SIG-M5 (cell line): Measurements from ENCODE around the gene EGLN2.
"Not testable (repeated sequence)": the region's sequence is repeated elsewhere in the genome, so short reads cannot be mapped to it uniquely, and the experiment has no call there.

Experiments
- DNase-seq: peaks from one replicate; lab custom pipeline; 2025; lab: John Stamatoyannopoulos, UW

The EGLN2 gene

GRCh38 chr19:40776932-40777644 lies 21.9 kb upstream of the EGLN2 start:
- DNase-seq, result peak; percentile 93

- no peak for DNase-seq
These were observed 21.4 kb upstream of the EGLN2 start for GRCh38 chr19:40777645-40777936.

GRCh38 chr19:40777937-40778705 lies 20.9 kb upstream of the EGLN2 start, which contains the start of gene RAB4B:
Gene RAB4B (plus strand): TSS chr19:40778247. CDS start chr19:40778376, 129 bp downstream.
- DNase-seq, result peak; percentile 93

GRCh38 chr19:40778706-40779284 lies 20.2 kb upstream of the EGLN2 start:
- no peak for DNase-seq

- no peak for DNase-seq
These were observed 18.4 kb upstream of the EGLN2 start for GRCh38 chr19:40780582-40780981.

- no peak for DNase-seq
These were observed 17.9 kb upstream of the EGLN2 start for GRCh38 chr19:40781140-40781539.

- no peak for DNase-seq
These were observed 15.3 kb upstream of the EGLN2 start for GRCh38 chr19:40783711-40784110.

- DNase-seq, result not testable (repeated sequence)
These were observed 14.8 kb upstream of the EGLN2 start for GRCh38 chr19:40784146-40784545.

- DNase-seq, result no peak
These were observed 13.5 kb upstream of the EGLN2 start for GRCh38 chr19:40785526-40785925.

GRCh38 chr19:40786060-40787037 lies 12.6 kb upstream of the EGLN2 start:
- DNase-seq, result no peak

GRCh38 chr19:40791349-40791748 lies 7.6 kb upstream of the EGLN2 start:
- DNase-seq, result no peak

GRCh38 chr19:40791996-40792395 lies 7.0 kb upstream of the EGLN2 start:
- DNase-seq, result no peak

GRCh38 chr19:40797166-40797962 lies 1.6 kb upstream of the EGLN2 start:
- no peak for DNase-seq

GRCh38 chr19:40797963-40798682 lies 868 bp upstream of the EGLN2 start:
- no peak for DNase-seq

- no peak for DNase-seq
These were observed 757 bp downstream of the EGLN2 start for GRCh38 chr19:40799558-40800338.

GRCh38 chr19:40800339-40800996 lies 1.5 kb downstream of the EGLN2 start:
- DNase-seq, result no peak

GRCh38 chr19:40800997-40801377 lies 2.0 kb downstream of the EGLN2 start:
- no peak for DNase-seq

GRCh38 chr19:40801426-40802299 lies 2.7 kb downstream of the EGLN2 start:
- DNase-seq, result no peak
